ENCODE measurements around the gene NTHL1.
A peak's percentile ranks its signal among the peaks of the same experiment; 100 is the strongest.
"Not testable (repeated sequence)": the region's sequence is repeated elsewhere in the genome, so short reads cannot be mapped to it uniquely, and the experiment has no call there.

Gene NTHL1

DNA sequence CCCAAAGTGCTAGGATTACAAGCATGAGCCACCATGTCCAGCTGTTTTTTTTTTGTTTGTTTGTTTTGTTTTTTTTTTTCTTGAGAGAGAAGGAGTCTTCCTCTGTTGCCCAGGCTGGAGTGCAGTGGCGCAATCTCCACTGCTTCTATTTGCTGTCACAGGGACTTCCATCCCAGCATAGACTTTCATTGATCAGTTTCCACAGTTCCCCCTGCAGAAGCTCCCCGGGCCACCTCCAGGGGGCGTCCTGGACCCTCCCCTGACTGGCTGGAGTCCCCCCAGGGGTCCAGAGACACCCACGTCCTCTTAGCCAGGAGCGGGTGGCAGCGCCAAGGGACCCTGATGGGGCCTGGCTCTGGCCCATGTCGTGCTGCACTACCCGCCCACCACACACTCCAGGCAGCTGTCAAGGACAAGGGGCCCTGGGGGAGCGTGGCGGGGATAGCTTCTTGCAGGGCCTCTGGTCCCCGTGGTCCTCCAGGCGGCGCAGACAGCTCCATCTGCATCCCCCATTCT is 31.2 kb downstream of the NTHL1 start:
- no peak overlapping the region for H3K4me3 ChIP-seq (ENCODE audit: control insufficient read depth, low read depth, low read length)
- no peak for DNase-seq (ENCODE audit: low read depth)
- TF ChIP-seq, protein P1, sequence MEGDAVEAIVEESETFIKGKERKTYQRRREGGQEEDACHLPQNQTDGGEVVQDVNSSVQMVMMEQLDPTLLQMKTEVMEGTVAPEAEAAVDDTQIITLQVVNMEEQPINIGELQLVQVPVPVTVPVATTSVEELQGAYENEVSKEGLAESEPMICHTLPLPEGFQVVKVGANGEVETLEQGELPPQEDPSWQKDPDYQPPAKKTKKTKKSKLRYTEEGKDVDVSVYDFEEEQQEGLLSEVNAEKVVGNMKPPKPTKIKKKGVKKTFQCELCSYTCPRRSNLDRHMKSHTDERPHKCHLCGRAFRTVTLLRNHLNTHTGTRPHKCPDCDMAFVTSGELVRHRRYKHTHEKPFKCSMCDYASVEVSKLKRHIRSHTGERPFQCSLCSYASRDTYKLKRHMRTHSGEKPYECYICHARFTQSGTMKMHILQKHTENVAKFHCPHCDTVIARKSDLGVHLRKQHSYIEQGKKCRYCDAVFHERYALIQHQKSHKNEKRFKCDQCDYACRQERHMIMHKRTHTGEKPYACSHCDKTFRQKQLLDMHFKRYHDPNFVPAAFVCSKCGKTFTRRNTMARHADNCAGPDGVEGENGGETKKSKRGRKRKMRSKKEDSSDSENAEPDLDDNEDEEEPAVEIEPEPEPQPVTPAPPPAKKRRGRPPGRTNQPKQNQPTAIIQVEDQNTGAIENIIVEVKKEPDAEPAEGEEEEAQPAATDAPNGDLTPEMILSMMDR (conservative IDR thresholded peaks at IDR 0.05; ENCODE audit: control insufficient read depth, insufficient read depth, low read depth, low read length): peak; percentile 43

DNA sequence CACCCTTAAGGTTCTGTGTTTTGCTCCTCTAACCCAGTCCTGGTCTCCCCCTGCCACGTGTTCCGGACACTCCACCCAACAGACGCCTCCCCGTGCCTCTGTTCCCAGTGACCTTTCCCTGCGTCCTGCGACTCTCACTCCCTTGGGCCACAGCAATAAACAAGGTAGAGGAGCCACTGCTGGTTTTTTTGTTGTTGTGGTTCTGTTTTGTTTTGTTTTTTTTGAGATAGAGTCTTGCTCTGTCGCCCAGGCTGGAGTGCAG is 31.8 kb downstream of the NTHL1 start:
- TF ChIP-seq, protein P1 (conservative IDR thresholded peaks at IDR 0.05; ENCODE audit: control insufficient read depth, insufficient read depth, low read depth, low read length): no peak
- no peak overlapping the region for H3K4me3 ChIP-seq (ENCODE audit: control insufficient read depth, low read depth, low read length)
- no peak for DNase-seq (ENCODE audit: low read depth)

DNA sequence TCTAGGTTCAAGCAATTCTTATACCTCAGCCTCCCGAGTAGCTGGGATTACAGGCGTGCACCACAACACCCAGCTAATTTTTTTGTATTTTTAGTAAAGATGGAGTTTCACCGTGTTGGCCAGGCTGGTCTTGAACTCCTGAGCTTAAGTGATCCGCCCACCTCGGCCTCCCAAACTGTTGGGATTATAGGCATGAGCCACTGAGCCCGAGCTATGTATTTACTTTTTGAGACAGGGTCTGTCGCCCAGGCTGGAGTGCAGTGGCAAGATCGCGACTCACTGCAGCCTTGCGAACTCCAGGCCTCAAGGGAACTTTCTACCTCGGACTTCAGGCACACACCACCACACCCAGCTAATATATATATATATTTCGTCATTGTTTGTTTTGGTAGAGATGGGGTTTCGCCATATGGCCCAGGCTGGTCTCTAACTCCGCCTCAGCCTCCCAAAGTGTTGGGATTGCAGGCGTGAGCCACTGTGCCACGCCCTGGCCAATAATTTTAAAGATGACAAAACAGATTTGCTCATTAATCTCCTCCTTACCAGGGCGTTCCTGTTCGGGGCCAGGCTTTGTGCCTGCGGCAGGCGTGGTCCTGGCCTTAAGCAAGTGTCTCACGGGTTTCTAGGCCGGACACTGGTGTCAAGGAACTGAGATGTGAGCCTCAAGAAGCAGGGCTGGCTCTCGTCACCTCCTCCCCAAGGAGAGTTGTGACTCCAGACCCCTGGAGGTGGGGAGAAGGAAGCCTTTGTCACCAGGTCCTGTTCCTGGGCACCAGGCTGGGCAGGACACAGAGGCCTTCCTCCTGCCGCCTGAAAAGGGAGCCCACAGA is 32.3 kb downstream of the NTHL1 start:
- no peak overlapping the region for H3K4me3 ChIP-seq (ENCODE audit: control insufficient read depth, low read depth, low read length)
- TF ChIP-seq, protein P1 (conservative IDR thresholded peaks at IDR 0.05; ENCODE audit: control insufficient read depth, insufficient read depth, low read depth, low read length): no peak

DNA sequence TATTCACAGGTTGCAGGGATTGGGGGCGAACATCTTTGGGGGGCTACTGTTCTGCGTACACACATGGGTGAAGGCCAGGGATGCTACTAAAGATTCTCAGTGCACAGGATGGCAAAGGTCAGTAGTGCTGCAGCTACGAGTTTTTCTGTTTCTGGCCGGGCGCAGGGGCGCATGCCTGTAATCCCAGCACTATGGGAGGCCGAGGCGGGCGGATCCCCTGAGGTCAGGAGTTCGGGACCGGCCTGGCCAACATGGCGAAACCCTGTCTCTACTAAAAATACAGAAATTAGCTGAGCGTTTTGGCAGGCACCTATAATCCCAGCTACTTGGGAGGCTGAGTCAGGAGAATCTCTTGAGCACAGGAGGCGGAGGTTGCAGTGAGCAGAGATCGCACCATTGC is 34.1 kb downstream of the NTHL1 start:
- no peak overlapping the region for H3K4me3 ChIP-seq (ENCODE audit: control insufficient read depth, low read depth, low read length)
- TF ChIP-seq, protein P1 (conservative IDR thresholded peaks at IDR 0.05; ENCODE audit: control insufficient read depth, insufficient read depth, low read depth, low read length): no peak
- no peak for DNase-seq (ENCODE audit: low read depth)

More for the DNA sequence above, 32.3 kb downstream of the NTHL1 start:
- peak; percentile 69 for DNase-seq (ENCODE audit: low read depth)

DNA sequence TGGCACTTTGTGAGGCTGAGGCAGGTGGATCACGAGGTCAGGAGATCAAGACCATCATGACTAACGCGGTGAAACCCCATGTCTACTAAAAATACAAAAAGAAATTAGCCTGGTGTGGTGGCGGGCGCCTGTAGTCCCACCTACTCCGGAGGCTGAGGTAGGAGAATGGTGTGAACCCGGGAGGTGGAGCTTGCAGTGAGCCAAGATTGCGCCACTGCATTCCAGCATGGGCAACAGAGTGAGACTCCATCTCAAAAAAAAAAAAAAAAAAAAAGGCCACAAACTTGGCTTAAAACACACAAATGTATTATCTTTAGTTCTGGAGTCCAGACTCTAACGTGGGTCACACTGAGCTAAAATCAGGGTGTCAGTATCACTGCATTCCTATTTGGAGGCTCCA is 35.9 kb downstream of the NTHL1 start:
- not testable (repeated sequence) for DNase-seq (ENCODE audit: low read depth); H3K4me3 ChIP-seq (ENCODE audit: control insufficient read depth, low read depth, low read length)

DNA sequence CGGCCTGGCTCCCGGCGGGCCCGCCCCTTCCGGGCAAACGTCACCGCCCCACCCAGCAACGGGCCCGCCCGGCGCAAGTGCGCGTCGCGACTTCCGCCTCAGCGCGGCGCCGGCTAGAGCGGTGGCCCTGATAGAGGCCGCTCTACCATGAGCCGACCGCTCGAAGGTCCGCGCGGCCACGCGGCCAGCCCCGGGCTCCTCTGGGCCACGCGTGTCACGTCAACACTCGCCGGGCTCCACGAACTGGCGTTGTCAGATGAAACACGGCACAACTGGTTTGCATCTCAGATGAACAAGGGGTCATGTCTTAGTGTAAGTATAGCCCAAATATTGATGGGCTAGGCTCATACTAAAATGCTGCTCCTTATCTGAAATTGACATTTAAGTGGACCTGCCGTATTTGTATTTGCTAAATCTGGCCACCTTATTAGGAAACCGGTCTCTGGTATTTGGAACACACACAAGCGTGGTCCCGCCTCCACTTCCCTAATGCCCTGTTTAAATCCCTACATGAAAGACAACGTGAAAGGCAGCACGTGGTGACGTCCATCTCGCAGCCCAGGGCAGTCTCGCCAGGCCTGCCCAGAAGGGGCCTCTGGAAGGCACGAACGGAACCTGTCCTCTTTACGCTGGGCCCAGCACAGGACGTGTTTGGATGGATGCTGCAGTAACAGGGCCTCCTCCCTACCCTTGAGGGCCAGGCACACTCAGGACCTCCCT is 37.7 kb downstream of the NTHL1 start, which contains the start of gene ZNF598:
ZNF598 (minus strand) TSS at position 31 of the 720 bp plus-strand sequence.
- TF ChIP-seq, protein P1 (conservative IDR thresholded peaks at IDR 0.05; ENCODE audit: control insufficient read depth, insufficient read depth, low read depth, low read length): no peak
- peak; percentile 77 for DNase-seq (ENCODE audit: low read depth)
- H3K4me3 ChIP-seq (ENCODE audit: control insufficient read depth, low read depth, low read length): peak within 1 kb of the TSS; percentile 81

DNA sequence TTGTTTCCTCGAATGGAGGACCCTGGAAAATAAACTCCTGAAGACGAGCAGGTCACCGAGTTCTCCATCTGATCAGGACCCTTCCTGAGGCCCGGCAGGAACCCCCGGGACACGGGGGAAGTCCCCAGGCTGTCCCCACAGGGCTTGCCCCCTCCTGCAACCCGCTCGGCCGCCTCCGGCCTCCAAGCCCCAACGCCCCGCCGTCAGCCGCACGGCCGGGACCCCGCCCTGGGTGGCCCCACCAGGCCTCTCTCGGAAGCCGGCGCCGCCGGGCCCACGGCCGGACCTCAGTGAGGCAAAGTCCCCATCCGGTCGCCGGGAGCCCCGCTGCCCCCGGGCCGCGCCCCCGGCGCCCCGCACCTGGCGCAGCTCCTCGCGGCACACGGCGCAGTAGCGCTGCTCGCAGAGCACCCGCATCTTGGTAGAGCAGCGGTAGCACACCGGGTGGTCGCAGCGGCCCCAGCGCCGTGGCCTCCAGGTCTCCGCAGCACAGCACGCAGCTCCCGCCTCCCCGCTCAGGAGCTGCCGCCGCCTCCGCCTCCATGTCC is 38.4 kb downstream of the NTHL1 start:
- H3K4me3 ChIP-seq (ENCODE audit: control insufficient read depth, low read depth, low read length): peak overlapping the region; percentile 63
- TF ChIP-seq, protein P1 (conservative IDR thresholded peaks at IDR 0.05; ENCODE audit: control insufficient read depth, insufficient read depth, low read depth, low read length): no peak
- DNase-seq (ENCODE audit: low read depth): no peak
